GM21717 (cell line): ENCODE results near the gene RIT2.

ENCODE experiments used
- ATAC-seq: cut with Tn5 transposase; IDR thresholded peaks from one replicate; pipeline ENCODE4 v1.9.1; 2021; ENCODE audit warnings: mild to moderate bottlenecking, moderate library complexity; ENCODE audit not compliant: unreplicated experiment

RIT2 gene

DNA sequence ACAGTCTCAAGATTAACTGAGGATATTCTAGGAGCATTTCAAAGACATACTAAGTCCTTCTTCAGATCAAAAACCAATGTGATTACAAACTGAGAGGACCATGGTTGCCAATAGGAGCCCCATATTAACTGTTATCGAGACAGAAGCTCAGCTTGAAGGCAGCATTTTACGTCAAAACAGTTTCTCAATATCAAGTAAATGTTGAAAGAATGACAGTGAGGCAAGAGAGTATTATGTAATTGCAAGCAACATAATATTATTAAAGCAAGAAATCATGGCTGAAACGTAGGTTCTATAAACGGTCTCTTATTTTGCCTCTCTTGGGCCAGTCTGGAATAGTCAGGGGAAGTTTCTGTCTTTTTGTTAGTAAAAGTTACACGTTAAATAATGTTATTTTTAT lies 22.9 kb downstream of the RIT2 start:
- ATAC-seq = no peak

DNA sequence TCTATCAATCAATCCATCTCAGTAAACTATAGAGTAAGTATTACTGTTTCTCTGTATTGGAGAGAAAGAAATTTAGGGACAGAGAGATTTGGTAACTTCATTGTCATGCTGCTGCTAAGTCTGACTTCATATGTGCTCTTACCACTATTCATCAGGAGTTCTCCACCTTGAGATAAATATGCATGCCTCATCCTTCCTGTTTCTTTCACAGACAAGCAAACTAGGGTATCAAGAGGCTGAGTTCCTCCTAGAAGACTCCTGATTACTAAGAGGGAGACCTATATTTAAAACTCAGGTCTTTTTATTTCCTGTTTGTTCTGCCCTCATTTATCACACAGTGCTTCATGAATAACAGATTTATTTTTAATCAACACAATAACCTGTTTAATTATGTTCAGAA lies 34.1 kb downstream of the RIT2 start:
- no peak for ATAC-seq

DNA sequence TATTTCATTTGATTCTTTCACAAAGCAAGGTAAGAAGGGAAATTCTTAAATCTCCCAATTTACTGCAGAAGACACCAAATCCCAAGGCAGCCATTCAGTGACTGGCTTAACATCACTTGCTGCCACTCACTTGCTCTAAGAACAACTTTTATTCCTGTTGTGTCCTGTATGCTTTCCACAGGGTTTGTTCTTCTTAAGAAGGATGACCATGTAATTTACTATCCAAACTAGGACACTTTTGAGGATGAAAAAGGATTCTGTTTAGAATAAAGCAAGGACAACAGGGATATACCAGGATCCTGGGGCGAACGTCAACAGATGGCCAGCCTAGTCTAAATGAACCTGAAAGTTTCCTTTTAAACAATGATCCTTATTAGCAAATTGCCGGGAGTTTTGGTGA lies 34.8 kb downstream of the RIT2 start:
- ATAC-seq = no peak

DNA sequence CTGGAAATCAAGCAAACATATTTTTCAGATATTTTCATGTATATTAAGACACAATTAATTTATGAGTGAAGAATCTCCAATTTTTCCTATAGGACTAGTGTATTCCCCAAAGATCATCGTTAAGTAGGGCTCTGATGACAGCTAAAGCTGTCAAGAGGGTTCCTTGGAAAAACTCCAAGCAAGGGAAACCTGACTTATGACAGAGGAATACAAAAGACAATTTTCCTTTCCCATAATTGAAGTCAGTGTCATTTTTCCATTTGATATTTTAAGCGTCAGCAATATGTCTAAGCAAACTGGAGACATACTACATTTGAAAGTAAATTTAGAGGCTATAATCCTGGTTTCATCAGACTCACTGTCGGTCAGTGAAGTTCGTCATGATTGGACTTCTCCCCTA lies 36.1 kb downstream of the RIT2 start:
- ATAC-seq = no peak

DNA sequence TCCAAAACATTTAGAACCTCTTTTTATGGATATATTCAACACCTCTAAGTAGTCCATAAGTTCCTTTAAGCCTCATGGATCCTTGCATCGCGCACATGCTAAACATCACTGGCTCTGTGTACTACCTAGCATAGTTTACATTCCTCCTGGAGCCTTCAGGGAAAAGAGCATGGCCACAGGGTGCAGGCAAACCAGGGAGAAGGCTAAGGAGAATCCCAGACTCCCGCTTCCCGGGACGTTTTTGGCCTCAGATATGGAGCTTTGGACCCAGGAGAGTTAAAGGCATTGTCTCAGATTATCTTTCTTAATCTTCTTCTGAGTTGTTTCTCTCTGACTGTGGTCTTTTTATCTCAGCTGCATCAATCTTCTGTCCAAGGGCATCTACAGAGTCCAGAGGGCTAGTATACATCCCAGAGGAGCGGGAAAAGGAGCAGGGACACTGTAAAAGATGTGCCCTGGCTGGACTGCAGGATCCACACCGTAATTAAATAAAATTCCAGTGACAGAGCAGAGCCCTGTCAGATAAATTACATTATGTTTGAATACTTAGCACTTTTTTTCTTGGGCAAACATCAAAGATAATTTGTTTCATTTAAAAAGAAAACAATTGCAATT lies 36.9 kb downstream of the RIT2 start:
- no peak for ATAC-seq

DNA sequence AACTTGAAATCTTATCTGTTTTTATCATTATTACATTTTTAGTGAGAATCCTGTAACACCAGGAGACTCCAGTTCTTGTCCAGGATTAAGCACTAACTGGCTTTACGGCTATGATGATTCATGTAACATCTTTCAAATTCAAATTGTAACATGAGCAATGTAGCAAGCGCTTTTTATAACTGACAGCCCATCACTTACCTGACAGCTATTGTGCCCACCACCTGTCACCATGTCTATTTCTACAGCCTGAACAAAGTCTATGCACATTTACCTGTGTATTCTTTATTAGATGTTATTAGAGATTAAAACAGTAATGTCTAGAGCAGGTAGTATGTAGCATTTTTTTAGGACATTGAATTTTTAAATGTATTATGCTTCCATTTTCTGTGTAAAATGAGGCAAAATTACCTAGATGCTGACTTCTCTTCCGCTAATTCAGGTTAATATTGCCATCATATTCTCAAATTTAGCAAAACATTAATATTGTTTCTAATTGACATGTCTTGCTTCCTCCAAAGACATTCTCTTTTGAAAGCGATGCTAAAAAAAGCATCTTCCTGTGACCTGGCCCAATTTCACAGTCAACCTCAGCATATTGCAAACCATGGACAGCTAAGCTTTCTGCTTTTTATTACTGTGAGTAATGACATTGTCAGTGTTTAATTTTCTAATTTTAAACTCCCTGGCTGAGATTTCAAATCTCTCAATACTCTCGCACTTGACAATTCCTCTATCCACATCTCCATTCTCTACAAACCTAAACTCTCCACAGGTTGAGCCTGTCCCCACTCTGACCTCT lies 37.8 kb downstream of the RIT2 start:
- no peak for ATAC-seq

DNA sequence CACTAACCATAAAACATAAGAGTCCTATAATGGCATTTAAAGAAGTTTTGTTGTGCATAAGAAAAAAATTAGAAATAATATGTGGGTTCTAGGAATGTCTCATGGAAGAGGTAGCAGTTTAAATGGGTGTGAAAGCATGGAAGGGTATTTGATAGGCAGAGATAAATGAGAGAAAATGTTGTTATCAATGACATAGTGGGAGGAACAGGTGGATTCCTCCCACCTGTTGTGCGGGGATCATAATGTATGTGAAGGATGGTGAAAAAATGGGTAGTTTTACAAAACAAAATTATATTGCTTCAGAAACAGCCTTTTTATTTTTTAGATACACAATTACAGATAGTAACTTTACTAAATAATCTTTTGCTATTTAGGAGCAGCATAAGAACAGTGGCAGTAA lies 41.7 kb downstream of the RIT2 start:
- no peak for ATAC-seq

DNA sequence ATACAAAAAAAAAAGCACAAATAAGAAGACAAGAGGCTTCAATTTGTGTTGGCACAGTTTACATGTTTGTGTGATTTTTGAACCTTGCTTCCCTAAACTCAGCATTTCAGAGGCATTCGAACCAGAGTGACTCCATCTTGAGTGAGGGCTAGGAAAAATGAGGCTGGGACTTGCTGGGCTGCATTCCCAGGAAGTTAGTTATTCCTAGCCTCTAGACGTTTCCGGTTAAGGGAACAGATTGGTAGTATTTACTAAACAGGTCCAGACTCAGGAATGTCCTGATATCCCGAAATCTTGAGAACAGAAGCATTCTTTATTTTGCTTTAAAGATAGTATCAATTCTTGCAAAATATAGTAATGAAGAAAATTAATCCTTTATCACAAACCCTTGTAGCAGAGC lies 46.7 kb downstream of the RIT2 start:
- ATAC-seq = no peak

DNA sequence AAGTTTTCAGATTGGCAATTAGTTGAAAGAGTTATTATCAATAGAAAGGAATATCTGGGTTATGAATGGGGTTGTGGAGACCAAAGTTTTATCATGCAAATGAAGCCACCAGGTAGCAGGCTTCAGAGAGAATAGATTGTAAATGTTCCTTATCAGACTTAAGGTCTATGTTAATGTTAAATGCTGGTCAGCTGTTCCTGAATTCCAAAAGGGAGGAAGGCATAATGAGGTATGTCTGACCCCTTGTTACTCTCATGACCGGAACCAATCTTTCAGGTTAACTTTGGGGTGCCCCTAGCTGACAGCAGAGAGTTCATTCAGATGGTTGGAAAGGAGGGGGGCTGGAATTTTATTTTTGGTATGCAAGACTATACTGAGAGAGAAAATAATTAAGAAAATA lies 47.9 kb downstream of the RIT2 start:
- ATAC-seq = no peak

DNA sequence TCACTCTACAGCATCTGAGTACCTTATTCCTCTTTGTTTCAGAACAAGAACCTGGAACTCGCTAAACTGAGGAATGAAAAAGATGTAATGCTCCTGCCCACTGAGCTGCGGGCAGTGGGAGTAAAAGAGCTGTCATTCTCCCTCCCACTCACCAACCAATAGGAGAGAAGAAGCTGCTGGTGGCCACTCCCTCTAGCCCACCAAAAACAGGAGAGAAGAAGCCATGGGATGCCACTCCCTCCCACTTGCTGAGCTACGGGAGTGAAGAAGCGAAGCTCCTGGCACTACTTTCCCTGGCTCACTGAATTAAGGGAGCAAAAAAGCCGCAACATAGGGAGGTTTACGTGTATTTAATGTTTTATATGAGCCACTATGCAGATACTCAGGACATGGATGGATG lies 53.7 kb downstream of the RIT2 start:
- ATAC-seq = no peak

DNA sequence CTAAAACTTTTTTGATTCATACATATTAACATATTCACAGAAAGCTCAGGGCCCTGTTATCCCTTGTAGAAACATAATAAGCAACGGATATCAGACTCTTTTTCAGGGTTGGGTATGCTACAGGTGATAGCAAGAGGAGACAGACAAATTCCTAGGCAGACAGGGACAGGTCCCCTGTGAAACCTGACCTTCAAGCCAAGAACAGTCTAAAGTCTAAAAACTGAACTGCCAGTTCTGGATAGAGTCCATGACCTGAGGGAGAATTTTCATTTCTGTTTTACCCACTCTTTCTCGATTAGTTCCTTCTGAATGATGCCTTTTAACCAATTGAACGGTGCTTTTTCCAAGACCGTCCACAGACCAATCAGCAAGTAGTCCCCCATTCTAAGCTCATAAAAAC lies 54.2 kb downstream of the RIT2 start:
- ATAC-seq = no peak

DNA sequence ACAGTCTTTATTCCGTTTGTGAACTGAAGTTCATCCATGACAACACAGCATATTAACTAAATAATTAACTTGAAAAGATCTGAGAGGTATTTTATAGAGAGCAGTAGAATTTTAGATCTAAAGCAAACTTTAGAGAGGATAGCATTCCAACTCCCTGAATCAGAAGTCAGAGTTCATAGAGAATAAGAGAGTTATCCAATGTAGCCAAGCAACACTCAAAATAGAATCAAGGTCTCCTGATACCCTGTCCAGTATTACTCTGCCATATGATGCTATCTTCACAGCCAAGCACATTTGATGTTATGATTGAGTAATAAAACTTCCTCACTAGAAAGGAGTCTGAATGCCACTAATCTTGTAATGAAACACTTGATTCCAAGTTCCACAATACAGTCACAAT lies 55.5 kb downstream of the RIT2 start:
- ATAC-seq = no peak

DNA sequence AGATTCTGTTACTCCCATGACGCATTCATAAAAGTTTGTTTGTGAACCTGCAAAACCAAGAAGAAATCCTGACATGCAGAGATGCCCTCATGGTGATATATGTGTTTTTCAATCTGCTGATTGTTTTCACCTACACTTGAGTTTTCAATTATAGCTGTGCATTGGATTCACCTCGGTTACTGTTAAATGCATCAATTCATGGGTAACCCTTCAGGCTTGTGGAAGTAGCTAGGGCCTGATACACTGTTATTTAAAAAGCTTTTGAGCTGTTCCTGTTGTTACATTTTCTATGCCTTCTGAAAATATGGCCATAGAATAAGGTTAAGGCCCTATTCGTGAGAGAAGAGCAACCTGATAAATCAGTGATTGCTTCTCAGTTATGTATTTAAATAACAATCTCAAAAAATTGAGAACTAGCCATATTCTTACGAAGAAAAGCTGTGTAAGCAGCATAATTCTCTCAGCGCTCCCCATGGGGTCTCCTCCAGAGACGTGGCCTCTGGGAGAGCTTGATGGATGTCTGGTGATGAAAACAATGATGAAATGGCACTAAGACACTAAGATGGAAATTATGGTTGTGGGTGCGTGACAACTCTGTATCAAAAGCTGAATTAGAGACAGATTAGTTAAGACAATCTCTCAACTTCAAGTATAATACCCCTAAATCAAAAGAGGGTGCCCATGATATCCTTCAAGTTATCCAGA lies 60.5 kb downstream of the RIT2 start:
- ATAC-seq = no peak

DNA sequence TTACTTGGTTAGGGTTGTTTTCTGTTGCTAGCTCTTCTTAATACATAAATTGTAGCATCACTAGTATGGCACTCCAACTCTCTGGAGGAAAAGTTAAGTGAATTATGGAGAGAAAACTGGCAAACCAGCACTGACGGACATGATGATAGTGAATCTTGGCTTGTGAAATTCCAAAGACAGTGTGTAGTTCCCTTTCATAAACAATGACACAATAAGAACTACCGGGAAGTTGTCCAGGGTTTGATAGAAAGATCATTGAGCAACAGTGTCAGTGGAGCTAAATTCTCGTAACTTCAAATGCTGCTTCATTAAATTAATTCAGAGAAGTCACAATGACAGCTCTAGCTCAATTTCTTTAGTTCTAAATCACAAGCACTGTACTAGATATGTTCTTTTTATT lies 66.5 kb downstream of the RIT2 start:
- no peak for ATAC-seq

DNA sequence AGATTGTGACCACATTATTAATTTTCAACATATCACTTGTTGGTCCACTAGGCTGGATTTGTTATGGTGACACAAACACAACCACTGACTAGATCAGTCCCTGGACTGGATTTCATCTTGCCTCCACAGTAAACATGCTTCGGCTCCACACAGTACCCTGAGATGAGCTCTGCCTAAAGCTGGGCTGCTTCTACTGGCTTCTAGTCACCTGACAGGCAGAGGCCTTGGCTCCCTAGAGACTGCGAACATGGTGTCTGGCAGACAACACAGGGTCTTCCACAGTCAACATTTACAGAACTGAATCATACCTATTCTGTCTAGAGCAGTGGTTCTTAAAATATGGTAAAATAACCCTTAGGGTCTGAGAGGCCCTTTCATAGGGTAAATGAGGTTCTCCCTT lies 69.2 kb downstream of the RIT2 start:
- no peak for ATAC-seq

DNA sequence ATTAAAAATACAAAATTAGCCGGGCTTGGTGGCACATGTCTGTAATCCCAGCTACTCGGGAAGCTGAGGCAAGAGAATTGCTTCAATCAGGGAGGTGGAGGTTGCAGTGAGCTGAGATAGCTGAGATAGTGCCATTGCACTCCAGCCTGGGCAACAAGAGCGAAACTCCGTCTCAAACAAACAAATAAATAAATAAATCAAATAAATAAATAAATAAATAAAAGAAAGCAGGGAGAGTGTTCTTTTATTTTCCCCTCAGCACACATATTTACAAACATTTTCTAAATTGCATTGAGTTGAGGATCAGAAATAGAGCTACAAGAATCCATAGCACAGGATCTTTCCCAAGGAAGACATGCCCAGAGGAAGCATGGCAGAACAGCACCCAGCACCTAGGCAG lies 71.9 kb downstream of the RIT2 start:
- no peak for ATAC-seq

DNA sequence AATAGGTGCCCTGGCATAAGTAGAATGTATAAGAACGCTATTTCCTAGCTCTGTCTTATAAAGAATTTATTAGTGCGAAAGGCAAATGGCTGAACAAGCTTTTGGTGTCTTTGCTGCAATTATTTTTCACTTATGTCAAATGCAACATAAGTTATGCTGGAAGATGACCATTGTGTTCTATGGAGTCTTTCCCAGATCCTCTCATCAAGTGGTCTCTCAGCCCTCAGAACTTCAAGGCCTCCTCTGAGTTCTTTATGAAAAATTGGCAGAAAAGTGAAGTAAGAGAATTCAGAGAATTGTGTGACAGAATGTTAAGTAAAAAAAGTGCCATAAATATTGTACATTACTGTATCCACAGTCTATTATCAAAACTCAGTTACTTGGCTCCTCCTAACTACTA lies 75.2 kb downstream of the RIT2 start:
- ATAC-seq = no peak

DNA sequence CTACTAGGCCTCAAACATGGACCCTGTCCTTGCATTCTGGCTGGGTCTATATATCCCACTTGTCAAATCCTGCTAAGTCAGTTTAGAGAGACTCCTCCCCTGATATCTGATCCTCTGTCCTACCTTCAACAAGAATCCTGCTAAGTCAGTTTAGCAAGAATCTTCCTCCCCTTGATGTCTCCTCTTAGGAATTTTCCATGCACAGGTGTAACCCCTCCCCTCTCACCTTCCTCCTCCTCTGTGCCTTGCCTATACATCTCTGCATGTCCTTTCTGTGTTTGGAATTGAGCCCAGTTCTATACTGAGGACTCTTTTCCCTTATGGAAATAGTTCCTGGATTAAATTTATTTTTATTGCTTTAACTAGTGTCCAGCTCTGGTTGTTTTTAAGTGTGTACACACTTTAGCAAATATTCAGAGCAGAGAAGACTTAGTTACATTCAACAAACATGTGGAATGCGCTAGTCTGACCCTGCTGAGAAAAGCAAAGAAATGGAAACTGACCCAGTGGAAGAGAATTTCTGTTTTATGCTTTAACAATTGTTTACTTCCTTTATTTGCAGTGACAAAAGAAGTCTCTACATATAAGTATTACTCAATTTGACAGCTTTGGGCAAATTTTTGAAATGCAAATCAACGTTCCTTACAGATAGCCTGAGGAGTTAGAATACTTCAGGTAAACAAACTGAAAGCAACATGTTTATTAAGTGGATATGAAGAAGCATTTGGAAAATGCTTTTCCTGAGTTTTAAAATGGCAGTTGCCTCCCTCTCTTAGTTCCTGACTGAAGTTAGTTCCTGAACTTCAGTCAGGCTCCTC lies 80.6 kb downstream of the RIT2 start:
- no peak for ATAC-seq

DNA sequence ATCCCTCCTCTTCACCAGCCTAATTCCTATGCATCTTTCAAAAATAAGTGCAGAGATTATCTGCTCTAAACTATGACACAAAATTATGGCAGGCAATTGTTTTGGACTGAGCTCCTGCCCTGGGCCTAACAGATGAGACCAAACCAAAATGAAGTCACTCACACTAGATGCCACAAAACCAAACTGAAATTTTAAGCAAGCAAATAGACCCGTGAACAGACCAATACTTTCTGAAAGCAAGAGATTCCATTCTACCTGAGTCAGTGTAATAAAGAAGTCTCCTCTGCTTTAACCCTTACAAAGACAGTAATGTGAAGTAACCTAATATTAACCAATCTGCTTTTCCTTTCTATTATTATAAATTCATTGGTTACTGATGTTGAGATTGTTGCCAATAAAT lies 84.3 kb downstream of the RIT2 start:
- no peak for ATAC-seq

DNA sequence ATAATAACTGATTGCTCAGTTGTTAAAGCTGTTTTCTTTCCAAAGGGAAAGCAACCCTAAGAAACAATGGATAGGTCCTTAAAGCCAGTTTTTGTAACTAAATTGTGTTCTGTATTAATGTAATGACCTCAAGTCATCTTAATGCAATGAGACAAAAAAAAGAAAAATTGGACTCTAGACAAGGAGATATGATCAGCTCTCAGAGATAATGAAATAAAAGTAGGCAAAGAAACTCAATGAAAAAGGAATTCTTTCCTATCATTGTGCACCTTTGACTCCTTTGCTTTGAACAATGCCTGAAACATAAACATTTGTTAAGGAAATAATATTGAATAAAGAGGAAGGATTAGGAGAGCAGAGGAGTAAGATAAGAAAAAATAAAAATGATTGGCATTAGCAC lies 86.1 kb downstream of the RIT2 start:
- no peak for ATAC-seq

DNA sequence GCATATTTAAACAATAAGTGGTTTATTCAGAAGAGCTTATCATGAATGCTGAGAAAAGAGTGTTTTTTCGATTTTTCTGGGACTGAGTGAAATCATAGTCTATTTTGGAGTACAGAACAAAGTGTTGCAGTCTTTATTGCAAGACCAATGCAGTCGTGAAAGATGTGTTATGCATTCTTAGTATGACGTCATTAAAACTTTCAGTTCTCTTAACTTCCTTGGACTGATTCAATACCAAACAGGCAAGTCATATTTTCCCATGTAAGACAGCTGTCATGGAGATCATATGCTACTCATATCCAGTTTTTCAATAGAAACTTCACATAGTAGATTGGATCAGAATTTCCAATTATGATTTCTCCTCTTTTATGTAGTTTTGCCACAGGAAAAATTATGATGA lies 92.6 kb downstream of the RIT2 start:
- no peak for ATAC-seq
